B cell (primary cell): ENCODE results near the gene FRMD8. TPM values are rescaled to one million over a fixed set of nuclear protein-coding genes. Genes with fewer than 3 reads are reported as not detected.

ENCODE experiments used
- ATAC-seq: fragments of 200-7000 bp; cut with Tn5 transposase; one replicate; pipeline ENCODE4 v1.10.0; 2021; ENCODE audit warnings: low read depth, mild to moderate bottlenecking, moderate number of reproducible peaks, moderate library complexity
- CTCF ChIA-PET: fragments of 350-600 bp; sonication (Branson Sonifier 250); formaldehyde crosslinking; loops from one replicate; lab custom pipeline; 2021; ENCODE audit warnings: antibody characterized with exemption, inconsistent platforms; lab: Charles Lee
- POLR2A ChIA-PET: fragments of 350-600 bp; sonication (Branson Sonifier 250); formaldehyde crosslinking; loops from one replicate; lab custom pipeline; 2021; ENCODE audit warnings: antibody characterized with exemption; lab: Charles Lee
- DNase-seq: peaks from one replicate; pipeline ENCODE4 v3.0.0; 2013
- H2AFZ ChIP-seq: 2 replicates; pipeline ENCODE4 v1.6.1; 2012; ENCODE audit warnings: mild to moderate bottlenecking, low read depth, low read length; ENCODE audit not compliant: insufficient read depth, poor library complexity, severe bottlenecking
- H3K27ac ChIP-seq, 2 donors: 1 replicate in 1 of 2; 2 replicates in 1 of 2; pipeline ENCODE4 v1.5.1; 2012 to 2013; ENCODE audit warnings: low read length in 2 of 2, mild to moderate bottlenecking in 2 of 2, moderate library complexity in 1 of 2
- H3K27me3 ChIP-seq, 4 experiments: fragments of 200-600 bp in 1 of 4; sonication (generic) in 1 of 4; replicated peaks in 1 of 4; 1 replicate in 2 of 4; 2 replicates in 2 of 4; pipeline versions ENCODE4 v1.6.1 to v1.7.0; 2013 to 2016; ENCODE audit warnings: low read length in 3 of 4, mild to moderate bottlenecking in 2 of 4, mixed read lengths in 1 of 4, moderate library complexity in 1 of 4; ENCODE audit not compliant: insufficient read depth in 4 of 4, control insufficient read depth in 3 of 4; ENCODE audit errors: control extremely low read depth in 1 of 4
- H3K36me3 ChIP-seq, 2 experiments: replicated peaks in 1 of 2; 1 replicate in 1 of 2; 2 replicates in 1 of 2; pipeline versions ENCODE4 v1.6.1 to v1.7.1; 2013; ENCODE audit warnings: low read length in 1 of 2; ENCODE audit not compliant: insufficient read depth in 2 of 2, control insufficient read depth in 1 of 2; ENCODE audit errors: control extremely low read depth in 1 of 2, extremely low read depth in 1 of 2
- H3K4me1 ChIP-seq, 2 donors: fragments of 200-600 bp in 1 of 2; sonication (generic) in 1 of 2; 1 replicate in 1 of 2; 2 replicates in 1 of 2; pipeline versions ENCODE4 v1.5.1 to v1.6.1; 2013 to 2017; ENCODE audit warnings: low read length in 2 of 2; ENCODE audit not compliant: control insufficient read depth in 2 of 2, insufficient read depth in 2 of 2
- H3K4me2 ChIP-seq: replicated peaks from 2 replicates; pipeline ENCODE3; 2012; ENCODE audit warnings: mild to moderate bottlenecking, low read depth, low read length; ENCODE audit not compliant: poor library complexity, severe bottlenecking
- H3K4me3 ChIP-seq, 5 experiments: fragments of 200-600 bp in 1 of 5; sonication (generic) in 1 of 5; 1 replicate in 3 of 5; 2 replicates in 2 of 5; pipeline versions ENCODE4 v1.5.1 to v1.7.0; 2011 to 2016; ENCODE audit warnings: low read length in 4 of 5, mild to moderate bottlenecking in 4 of 5, low read depth in 2 of 5, control low read depth in 1 of 5, moderate library complexity in 1 of 5; ENCODE audit not compliant: insufficient read depth in 1 of 5; ENCODE audit errors: control extremely low read depth in 1 of 5, extremely low read depth in 1 of 5
- H3K79me2 ChIP-seq: fragments of 200-600 bp; sonication (generic); one replicate; pipeline ENCODE4 v1.6.0; 2016; ENCODE audit warnings: low read length; ENCODE audit not compliant: control insufficient read depth, insufficient read depth
- H3K9ac ChIP-seq: fragments of 200-600 bp; sonication (generic); 2 replicates; pipeline ENCODE4 v1.6.1; 2017; ENCODE audit warnings: mild to moderate bottlenecking, low read length, moderate library complexity
- H3K9me3 ChIP-seq, 3 donors: one replicate each; pipeline versions ENCODE4 v1.6.1 to v1.7.1; 2013; ENCODE audit warnings: low read length in 2 of 3; ENCODE audit not compliant: control insufficient read depth in 2 of 3, insufficient read depth in 1 of 3; ENCODE audit errors: control extremely low read depth in 1 of 3
- H4K20me1 ChIP-seq: 2 replicates; pipeline ENCODE4 v1.6.0; 2012; ENCODE audit warnings: mild to moderate bottlenecking, low read length; ENCODE audit not compliant: insufficient read depth, control insufficient read depth, poor library complexity, severe bottlenecking
- H3K27ac Mint-ChIP-seq: one replicate; pipeline ENCODE4 v1.8.0; 2021; ENCODE audit warnings: mixed read lengths
- H3K27me3 Mint-ChIP-seq: one replicate; pipeline ENCODE4 v1.8.0; 2021; ENCODE audit warnings: mixed read lengths
- H3K4me1 Mint-ChIP-seq: one replicate; pipeline ENCODE4 v1.8.0; 2021; ENCODE audit warnings: mixed read lengths
- H3K4me3 Mint-ChIP-seq: one replicate; pipeline ENCODE4 v1.8.0; 2021; ENCODE audit warnings: mixed read lengths
- H3K9me3 Mint-ChIP-seq: one replicate; pipeline ENCODE4 v1.8.0; 2022; ENCODE audit warnings: mixed read lengths; ENCODE audit not compliant: insufficient read depth
- CTCF ChIP-seq: fragments of 200-600 bp; IDR thresholded peaks from one replicate; pipeline ENCODE4 v1.8.0; 2022; ENCODE audit warnings: antibody characterized with exemption, mild to moderate bottlenecking
- EZH2 ChIP-seq: IDR thresholded peaks from 2 replicates; pipeline ENCODE4 v1.6.1; 2012; ENCODE audit warnings: borderline replicate concordance, low read depth, mild to moderate bottlenecking, moderate library complexity, low read length; ENCODE audit not compliant: insufficient read depth, poor library complexity, severe bottlenecking
- WGBS: methylation state at CpG from one replicate; pipeline ENCODE4 v1.1.5; 2013; ENCODE audit warnings: missing lambda C conversion rate; ENCODE audit not compliant: insufficient coverage; 5-methylcytosine and 5-hydroxymethylcytosine counted together
- intact Hi-C: fragments of 100-400 bp; cut with micrococcal nuclease; formaldehyde crosslinking; loops from one replicate; pipeline ENCODE4 v1.10.0; 2022
- polyA plus RNA-seq: library from polyadenylated mRNA; depleted of rRNA; stranded (reverse); fragments of >200 nt; gene quantifications from 2 replicates; pipeline ENCODE4 v1.2.3, GENCODE V29; 2012
- total RNA-seq, 2 donors: library from RNA; stranded (reverse); fragments of 120-200 nt in 1 of 2; gene quantifications; 1 replicate in 1 of 2; 2 replicates in 1 of 2; pipeline versions ENCODE4 v1.2.3 to v1.2.4, GENCODE V29; 2013 to 2022

Gene FRMD8
- total and polyA plus RNA-seq, 2 donors (not counting 1 experiment from before 2014, with no cell fraction given) = 44.3 to 73.6 TPM

- H3K9me3 Mint-ChIP-seq = no peaks in the 10 kb centered on the region
- no peak for TF ChIP-seq EZH2
- TF ChIP-seq CTCF = no peak
- H3K4me1 Mint-ChIP-seq = peaks cover 73% of the 10 kb centered on the region
- H3K9me3 ChIP-seq = no peaks in the 10 kb centered on the region
- no peaks in the 10 kb centered on the region for H3K27me3 Mint-ChIP-seq
- ATAC-seq (peak; percentile 5), DNase-seq (peak; percentile 94)
- H3K36me3 ChIP-seq = peaks cover 0 to 6% of the 10 kb centered on the region in 2 experiments
- no peaks in the 10 kb centered on the region for H3K27me3 ChIP-seq
- H3K27ac Mint-ChIP-seq = peak overlapping the region; percentile 100
- ChIA-PET POLR2A (interaction anchor here (0.5 to 16.5 kb wide), 22 partner anchors 8 to 630 kb away, joined by 3 to 1159 read pairs (median 5); partner anchors contain the start of genes MALAT1, SF3B2 and SLC25A45), CTCF (interaction anchor here (1.2 to 14.9 kb wide), 5 partner anchors 10 to 82 kb away, joined by 3 to 541 read pairs (median 7); partner anchors contain the start of genes MALAT1 and SLC25A45)
- H3K4me1 ChIP-seq = peaks cover 79 to 89% of the 10 kb centered on the region in 2 donors
- H3K4me2 ChIP-seq = peak overlapping the region; percentile 94
- peak overlapping the region; percentile 63 to 98 (median 75) for H3K4me3 ChIP-seq
- H2AFZ ChIP-seq = peak overlapping the region; percentile 61
- peak overlapping the region; percentile 90 for H3K9ac ChIP-seq
- H3K4me3 Mint-ChIP-seq = peak overlapping the region; percentile 92
- H3K79me2 ChIP-seq = peaks cover 61% of the 10 kb centered on the region
- H3K27ac ChIP-seq = peak overlapping the region; percentile 91 to 97
- intact Hi-C loops = loop anchor here (1.0 kb wide), 2 partner anchors 9 to 75 kb away; no protein-coding TSS in a partner anchor
- no peaks in the 10 kb centered on the region for H4K20me1 ChIP-seq
- WGBS = under 1% methylated on average over 65 of the region's 68 CpGs
Measured at GRCh38 chr11:65421794-65422632, 35.6 kb downstream of the FRMD8 start.
